Stimulated activated CD8-positive, alpha-beta memory T cell treated with anti-CD3 and anti-CD28 coated beads, Interleukin-15, amount 100 ng/mL, for 1 hour (primary cell): ENCODE results near the gene CYBRD1.

Source experiments
- DNase-seq: peaks from one replicate; pipeline ENCODE4 v3.0.0-alpha.2; 2020; ENCODE audit warnings: low read depth

CYBRD1 gene

DNA sequence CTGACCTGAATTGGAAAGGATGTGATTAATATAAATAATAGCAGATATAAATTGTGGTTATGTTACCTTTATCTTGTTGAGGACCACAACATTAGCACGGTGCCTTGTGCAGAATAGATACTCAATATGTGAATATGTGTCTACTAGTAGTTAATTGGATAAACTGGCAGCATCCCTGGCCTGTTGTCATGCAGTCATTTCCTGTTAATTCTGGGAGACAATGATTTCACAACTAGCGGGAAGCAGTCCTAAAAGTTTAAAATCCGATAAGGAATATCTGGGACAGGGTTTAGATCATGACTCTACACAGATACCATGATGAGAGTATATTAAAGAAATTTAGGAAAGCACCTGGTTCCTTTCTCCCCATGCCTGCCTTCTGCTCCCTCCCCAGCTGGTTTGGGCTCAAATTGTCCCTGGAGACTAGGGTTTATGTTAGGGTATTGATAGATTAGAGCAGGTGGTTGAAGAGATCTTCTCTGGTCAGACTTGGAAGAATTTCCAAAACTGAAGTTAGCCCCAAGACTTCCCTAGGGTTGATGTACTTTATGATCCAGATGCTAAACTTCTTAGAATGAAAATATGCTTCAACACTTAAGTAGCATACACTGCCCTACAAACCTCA is 32.8 kb downstream of the CYBRD1 start:
- DNase-seq: no peak

DNA sequence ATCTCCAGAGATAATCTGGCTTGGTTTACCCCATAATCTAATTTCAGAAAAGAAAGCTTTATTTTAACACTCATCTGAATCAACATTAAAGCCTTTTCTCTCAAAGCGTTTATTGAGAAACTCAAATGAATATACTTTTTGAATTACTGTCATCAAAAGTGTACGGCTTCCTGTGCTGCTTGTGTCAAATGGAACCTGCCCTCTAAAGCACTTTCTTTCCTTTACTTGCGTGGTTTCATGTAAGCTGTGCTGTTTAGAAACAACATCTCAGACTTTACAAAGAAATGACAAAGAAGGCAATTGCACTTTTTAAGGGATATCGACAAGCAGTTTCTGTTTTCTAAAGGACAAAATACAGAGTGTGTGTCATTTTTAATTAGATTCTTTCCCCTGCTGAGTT is 35.1 kb downstream of the CYBRD1 start:
- no peak for DNase-seq

DNA sequence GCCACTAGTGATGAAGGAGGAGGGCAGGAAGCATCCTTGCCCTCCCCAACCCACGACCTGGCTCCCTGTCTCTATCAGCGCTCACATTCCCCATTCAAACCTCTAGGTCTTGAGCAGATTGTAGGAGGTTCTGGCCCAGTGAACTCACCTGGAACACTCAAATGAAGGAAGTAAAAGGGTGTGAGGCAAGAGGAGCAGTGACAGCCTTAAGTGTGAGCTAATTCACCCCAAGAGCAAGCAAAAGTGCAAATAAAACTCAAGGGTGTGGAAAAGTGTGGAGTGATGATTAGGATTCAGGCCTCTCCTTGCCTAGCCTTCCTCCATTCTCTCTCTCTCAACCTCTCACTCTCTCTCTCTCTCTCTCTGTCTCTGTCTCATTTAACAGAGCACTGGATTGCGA is 41.0 kb downstream of the CYBRD1 start:
- no peak for DNase-seq

DNA sequence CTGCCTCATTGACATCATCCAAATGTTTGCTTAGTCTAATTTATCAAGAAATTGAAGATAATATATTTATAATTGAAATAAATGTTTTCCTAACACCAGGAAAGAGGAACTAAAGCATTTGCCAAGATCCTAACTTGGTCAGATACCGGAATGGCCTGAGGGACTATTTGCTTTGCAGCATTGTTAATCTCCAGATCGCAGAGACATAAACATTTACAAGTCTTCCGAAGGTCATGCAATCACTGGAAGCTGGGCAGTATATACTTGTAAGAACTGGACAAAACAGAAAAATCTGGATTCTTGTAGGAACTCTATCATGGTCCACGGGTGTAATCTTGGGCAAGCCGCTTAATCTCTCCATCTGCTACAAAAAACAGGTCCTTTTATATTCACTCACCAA is 42.2 kb downstream of the CYBRD1 start:
- no peak for DNase-seq

DNA sequence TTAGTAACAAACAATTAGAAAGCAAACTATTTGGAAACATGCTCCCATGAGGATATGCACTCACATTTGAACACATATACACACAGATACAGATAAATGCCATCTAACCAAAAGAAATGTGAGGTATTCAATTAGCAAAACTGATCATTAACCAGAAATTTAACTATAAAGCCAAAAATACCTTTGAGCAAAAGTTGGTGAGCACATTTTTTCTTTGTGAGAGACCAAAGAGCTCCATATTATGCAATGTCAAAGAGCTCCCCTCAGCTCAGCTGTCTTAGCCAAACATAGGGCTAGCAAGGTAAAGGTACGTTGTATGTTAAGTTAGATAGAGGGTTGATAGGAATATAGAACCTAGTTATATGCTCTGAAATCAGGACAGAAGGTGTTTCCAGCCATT is 43.8 kb downstream of the CYBRD1 start:
- no peak for DNase-seq

DNA sequence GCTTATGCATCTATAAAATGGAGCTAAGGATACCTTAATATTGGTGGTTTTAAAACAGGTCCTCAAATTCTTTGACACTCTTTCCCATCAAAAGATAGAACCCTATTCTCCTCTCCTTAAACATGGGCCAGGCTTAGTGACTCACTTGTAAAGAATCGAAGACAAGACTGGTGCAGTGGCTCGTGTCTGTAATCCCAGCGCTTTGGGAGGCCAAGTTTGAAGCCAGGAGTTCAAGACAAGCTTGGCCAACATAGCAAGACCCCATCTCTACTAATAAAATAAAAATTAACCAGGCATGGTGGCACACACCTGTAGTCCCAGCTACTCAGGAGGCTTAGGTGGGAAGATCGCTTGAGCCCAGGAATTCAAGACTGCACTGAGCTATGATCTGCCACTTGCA is 44.5 kb downstream of the CYBRD1 start:
- no peak for DNase-seq

DNA sequence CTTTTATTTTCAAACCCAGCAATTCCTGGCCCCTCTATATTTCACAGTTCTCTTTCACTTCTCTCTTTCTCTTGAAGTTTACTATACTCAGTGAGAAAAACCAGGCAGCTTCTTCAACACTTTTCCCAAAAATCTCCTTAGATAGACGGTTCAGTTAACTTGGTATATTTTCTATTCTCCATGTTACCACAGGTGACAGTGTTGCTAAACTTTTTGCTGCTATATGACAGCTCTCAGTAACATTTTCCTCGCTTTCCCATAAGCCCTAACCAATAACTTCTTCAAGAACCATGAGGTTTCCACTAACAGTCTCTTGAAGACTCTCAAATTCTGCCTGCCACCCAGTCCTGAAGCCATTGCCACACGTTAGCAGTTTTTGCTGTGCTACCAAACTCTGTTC is 45.8 kb downstream of the CYBRD1 start:
- no peak for DNase-seq

DNA sequence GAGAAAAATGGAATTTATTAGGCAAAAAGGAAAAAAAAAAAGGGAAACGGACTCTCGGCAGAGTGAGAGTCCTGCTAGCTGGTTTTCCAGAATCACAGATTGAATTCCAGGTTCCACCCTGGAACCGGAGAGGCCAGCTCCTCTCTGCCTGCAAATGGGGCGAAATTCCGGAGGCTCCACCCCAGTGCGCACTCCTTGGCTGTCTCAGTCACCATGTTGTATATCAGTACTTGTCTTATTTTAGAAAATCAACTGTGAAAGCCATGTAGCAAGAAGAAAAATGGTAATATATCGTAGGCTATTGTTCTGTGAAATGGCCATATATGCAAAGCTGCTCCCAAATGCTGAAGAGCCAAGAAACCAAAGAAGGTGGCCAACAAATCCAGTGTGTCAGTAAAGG is 49.4 kb downstream of the CYBRD1 start:
- no peak for DNase-seq

DNA sequence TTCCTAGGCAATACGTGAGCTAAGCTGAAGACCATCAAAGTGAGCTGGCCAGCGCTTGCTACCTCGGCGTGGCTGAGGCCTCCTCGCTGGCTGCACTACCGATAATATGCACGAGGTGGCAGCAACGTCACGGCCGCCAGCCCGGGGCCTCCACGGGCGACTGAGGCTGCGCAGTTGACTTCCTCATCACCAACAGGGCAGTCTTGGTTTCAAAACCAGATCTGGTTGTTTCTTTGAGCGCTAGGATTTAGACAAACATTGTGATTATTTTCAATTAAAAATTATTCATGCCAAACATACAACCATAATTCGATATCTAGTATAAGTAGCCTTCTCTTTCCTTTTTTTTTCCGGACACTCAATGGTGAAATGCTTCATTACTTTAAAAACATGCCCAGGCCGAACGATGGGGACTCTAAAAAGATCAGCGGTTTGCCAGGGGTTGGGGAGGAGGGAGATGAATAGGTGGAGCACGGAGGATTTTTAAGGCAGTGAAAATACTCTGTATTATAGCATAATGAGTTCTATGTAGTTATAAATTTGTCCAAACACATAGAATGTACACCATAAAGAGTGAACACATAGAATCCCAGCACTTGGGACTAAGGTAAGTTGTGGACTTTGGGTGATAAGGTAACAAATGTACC is 52.0 kb downstream of the CYBRD1 start:
- peak; percentile 63 for DNase-seq

DNA sequence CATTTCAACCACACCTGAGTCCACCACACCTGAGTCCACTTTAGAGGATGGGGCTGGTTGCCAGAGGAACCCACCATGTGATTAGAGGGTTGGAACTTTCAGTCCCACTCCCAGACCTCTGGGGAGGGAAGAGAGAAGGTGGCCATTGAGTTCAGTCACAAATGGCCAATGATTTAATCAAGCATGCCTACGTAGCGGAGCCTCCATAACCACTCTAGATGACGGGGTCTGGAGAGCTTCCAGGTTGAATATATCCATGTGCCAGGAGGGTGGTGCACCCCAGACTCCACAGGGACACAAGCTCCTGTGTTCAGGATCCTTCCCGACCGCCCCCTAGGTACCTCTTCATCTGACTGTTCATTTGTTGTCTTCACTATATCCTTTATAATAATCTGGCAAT is 53.3 kb downstream of the CYBRD1 start:
- no peak for DNase-seq

DNA sequence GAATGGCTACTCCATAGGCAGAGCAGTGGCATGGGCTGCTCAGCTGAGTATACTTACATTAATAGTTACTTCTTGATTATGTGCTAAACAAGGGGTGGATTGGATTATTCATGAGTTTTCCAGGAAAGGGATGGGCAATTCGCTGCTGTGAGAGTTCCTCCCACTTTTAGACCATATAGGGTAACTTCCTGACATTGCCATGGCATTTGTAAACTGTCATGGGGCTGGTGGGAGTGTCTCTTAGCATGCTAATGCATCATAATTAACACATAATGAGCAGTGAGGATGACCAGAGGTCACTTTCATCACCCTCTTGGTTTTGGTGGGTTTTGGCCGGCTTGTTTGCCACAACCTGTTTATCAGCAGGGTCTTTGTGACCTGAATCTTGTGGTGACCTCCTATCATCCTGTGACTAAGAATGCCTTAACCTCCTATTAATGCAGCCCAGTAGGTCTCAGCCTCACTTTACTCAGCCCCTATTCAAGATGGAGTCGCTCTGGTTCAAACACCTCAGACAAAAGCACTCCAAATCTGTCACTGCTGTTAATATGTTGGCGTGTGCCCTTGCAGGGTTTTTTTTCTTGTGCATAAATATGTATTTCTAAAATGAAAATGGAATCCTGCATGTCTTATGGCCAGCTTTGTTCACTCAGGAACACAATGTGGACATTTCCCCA is 56.0 kb downstream of the CYBRD1 start:
- no peak for DNase-seq

DNA sequence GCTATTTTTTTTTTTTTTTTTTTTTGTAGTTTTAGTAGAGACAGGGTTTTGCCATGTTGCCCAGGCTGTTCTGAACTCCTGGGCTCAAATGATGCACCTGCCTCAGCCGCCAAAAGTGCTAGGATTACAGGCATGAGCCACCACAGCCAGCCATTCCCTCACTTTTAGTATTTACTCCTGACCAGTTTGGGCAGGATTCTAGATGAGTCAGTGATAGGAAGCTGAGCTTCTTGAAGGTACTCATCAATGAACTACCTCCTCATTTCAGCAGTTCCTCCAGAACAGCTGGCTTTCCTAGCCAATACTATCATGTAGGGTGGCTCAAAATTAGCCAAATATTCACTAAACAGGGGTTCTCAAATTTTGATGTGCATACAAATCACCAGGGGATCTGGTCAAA is 57.2 kb downstream of the CYBRD1 start:
- DNase-seq: no peak

DNA sequence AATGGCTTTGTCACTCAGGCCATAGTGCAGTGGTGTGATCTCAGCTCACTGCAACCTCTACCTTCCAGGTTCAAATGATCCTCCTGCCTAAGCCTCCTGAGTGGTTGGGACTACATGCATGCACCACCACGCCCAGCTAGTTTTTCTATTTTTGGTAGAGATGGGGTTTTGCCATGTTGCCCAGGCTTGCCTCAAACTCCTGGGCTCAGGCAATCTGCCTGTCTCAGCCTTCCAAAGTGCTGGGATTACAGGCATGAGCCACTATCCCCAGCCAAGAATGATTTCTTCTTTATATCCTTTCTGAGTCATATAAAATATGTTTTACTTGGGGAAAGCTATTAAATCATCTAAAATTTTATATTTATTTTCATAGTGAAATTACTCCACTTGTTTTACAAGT is 61.3 kb downstream of the CYBRD1 start:
- DNase-seq: no peak

DNA sequence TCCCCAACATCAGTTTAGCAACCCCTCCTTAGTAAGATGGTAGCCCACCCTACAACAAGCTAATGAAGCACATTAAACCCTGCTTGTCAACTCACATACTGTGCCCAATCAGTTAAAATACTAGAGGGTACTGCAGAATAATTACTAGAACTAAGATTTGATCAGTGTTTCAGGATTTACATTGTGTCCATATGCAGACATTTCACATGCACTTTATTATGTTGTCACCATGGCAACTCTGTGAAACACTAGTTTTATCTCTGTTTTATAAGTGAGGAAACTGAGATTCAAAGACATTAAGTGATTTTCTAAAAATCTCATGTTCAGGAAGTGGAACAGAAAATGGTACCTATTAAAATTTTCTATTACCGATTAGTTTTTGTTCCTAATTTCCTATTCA is 61.7 kb downstream of the CYBRD1 start:
- no peak for DNase-seq

DNA sequence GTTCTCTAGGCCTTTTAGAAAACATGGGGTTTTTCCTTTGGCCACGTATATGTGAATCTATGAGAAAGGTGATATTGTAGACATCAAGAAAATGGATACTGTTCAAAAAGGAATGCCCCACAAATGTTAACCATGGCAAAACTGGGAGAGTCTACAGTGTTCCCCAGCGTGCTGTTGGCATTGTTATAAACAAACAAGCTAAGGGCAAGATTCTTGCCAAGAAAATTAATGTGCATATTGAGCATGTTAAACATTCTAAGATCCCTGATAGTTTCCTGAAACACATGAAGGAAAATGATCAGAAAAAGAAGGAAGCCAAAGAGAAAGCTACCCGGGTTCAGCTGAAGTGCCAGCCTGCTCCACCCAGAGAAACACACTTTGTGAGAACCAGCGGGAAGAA is 64.9 kb downstream of the CYBRD1 start:
- no peak for DNase-seq

DNA sequence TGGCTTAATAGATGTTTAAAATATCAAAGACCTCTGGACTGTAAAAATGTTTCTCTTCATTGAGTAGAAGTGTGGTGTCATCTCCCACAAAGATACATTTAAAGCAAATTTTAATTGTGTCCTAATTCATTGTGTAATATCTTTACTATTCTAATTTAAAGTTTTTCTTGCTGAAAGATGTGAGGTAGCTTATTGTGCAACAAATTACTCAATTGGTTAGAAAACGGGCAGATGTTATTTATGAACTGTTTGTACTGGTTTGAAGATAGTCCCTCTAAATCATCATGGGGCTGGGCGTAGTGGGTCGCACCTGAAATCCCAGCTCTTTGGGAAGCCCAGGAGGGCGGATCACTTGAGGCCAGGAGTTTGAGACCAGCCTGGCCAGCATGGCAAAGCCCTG is 65.3 kb downstream of the CYBRD1 start:
- no peak for DNase-seq

DNA sequence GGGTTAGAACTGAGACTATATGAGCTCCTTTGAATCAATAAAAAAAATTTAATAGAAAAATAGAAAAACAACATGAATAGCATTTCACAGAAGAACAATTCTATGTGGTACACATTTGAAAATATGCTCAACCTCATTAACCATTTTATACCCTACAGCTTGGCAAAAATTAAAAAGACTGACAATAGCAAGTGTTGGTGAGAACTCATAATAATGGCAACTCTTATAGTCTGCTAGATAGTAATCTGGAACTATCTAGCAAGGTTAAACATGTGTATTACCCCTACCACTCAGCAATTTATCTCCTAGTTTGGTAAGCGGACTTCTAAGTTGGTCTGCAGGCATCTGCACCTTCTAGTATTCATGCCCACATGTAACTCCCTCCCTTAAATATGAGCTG is 67.8 kb downstream of the CYBRD1 start:
- DNase-seq: no peak

DNA sequence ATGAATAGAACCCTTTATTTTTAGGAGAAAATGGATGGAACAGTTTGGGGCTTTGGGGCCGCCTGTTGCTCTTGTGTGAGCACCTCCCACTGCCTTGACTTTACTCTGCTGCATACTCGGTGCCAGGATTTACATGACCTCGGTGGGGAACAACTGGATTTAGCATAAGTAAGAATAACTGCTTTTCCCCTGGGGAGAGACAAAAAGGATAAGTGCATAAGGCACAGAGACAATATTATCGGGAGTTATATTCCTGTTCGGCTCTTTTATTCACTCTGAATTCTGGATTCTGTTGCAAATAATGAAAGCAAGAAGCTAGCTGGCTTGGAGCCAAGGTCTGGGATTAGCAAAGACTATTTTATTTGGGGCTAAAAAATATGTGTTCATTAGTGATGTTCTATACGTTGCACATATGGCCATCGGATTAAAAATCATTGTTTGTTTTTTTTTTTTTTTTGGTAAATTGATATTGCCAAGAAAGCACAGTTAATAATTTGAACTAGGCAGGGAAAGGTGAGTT is 69.8 kb downstream of the CYBRD1 start:
- DNase-seq: no peak

DNA sequence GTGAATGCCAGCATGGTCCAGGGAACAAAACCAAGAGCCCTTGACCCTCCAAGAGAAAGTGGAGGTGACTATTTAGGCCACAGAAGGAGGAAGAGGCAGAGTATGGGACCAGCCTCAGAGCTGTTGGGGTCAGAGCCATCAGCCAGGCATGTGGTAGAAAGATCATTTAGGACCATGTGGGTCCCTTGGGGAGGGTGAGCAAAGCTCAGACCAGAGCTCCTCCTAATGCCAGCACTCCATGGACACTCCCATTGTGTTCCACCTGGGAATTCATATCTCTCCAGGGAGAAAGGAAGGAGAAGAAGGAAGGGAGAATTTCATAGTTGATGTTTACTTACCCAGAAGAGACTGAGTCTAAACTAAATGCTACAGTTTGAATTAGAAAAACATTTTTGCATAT is 73.2 kb downstream of the CYBRD1 start:
- DNase-seq: no peak

DNA sequence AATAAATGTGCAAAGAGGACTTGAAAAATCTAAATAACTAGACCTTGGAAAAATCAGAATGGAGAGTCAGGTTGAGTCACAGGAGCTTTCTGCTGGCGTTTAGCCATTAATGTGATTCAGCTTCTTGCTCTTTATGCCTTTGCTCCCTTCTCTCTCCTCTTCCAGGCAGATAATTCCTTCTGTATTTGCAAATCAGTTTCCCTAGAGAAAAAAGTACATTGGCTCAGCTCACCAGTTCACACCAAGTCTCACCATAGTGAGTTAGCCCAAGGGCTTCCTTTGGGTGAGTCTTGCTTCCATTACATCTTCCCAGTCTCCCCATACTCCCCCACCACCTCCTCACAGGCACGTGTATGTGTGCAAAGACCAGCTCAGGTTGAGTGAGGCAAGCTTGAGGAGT is 73.6 kb downstream of the CYBRD1 start:
- no peak for DNase-seq

DNA sequence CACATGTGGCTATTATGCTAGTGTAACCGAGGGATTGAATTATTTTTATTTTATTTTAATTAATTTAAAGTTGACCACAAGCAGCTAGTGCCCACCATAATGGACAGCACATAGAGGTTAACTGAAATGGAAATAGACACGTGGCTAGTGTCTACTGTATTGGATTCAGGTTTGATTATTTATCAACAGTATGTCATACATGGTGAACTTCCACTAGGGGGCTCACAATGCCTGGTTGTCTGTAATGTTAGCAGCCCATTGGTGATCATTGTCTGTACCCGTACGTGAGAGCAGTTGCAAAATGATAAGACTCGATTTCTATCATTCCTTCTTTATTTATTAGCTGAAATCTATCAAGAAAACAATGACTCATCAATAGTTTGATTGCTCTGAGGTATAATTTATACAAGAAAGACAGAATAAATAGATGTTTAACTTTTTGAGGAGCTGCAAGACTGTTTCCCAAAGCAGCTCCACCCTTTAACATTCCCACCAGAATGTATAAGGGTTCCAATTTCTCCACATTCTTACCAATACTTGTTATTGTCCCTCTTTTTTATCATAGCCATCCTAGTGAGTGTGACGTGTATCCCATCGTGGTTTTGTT is 76.5 kb downstream of the CYBRD1 start:
- peak; percentile 12 for DNase-seq

DNA sequence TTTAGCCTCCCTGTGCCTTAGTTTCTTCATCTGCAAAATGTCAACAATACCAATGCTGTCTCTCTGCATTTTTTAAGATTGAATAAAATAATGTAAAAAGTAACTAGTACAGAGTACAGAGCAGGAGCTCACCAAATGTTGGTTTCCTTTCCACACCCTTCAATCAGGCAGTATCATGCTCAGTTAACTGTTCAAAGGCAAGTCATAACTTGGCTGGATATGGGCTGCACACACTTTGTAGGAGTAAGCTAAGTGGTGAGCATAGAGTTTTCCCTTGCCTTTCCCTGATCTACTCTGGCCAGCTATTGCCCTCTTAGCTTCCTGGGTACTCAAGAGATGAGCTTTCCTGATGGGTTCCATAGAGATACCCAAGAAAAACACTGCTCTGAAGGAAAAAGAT is 77.9 kb downstream of the CYBRD1 start:
- DNase-seq: no peak

DNA sequence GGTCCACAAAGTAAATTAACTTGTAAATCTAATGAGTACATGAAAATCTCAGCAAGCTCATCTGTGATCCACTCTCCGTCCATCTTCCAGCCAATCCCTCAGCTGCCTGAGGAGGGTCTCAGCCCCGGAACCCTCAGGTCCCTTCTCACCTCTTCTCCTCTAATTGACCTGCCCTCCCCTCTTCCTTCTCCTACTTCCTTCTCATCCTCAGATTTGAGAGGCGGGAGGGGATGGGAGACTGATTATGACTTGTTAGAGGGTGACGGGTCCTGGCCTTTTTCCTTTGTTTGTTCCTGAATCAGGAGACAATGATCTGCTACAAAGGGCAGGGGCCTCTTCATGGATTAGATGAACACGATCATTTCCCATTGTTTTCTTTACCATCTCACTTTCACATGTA is 80.1 kb downstream of the CYBRD1 start:
- DNase-seq: no peak
